ENCODE data around the gene NRG2. TPM values are rescaled to one million over a fixed set of nuclear protein-coding genes. Genes with fewer than 3 reads are reported as not detected.
A peak's percentile ranks its signal among the peaks of the same experiment; 100 is the strongest.

Gene NRG2
- total RNA-seq, 1 experiment from 2014 or later = 0.91 TPM

- no peak for TF ChIP-seq YY1 (IDR thresholded peaks at IDR 0.05; ENCODE audit: extremely low read depth, insufficient replicate concordance, low read depth, low read length)
- no peak for TF ChIP-seq ZBTB33 (IDR thresholded peaks at IDR 0.05; ENCODE audit: extremely low read depth, insufficient replicate concordance, low read length)
- TF ChIP-seq SP1 (IDR thresholded peaks at IDR 0.05; ENCODE audit: low read depth) = no peak
- TF ChIP-seq POLR2AphosphoS5 (IDR thresholded peaks at IDR 0.05; ENCODE audit: low read depth, low read length) = no peak
- no peak for TF ChIP-seq RAD21 (IDR thresholded peaks at IDR 0.05; ENCODE audit: low read depth)
- no peak for TF ChIP-seq CTCF (IDR thresholded peaks at IDR 0.05 in 2 of 3, conservative IDR thresholded peaks at IDR 0.05 in 1 of 3; ENCODE audit: borderline replicate concordance in 1 of 3, insufficient read depth in 1 of 3, low read depth in 2 of 3, low read length in 2 of 3)
These were observed 209.6 kb downstream of the NRG2 start (continued) for GRCh38 chr5:139833525-139833924.

- ChIA-PET RAD21 (ENCODE audit: low non-redundant PET in 1 of 2, low total read pairs in 2 of 2, uncharacterized antibody in 2 of 2, unreplicated experiment in 2 of 2) (no interaction called here), POLR2A (no interaction called here), CTCF (interaction anchor here (0.9 kb wide), 1 partner anchor 56 kb away, joined by 3 read pairs; no protein-coding TSS in a partner anchor)
- no peak for ATAC-seq
- no peaks in the 10 kb centered on the region for H4K20me1 ChIP-seq (ENCODE audit: insufficient read depth)
- no peaks in the 10 kb centered on the region for H3K79me2 ChIP-seq (ENCODE audit: insufficient read depth, low read length)
- BruUV-seq (replicated peaks) = no TSS peak
- H3K9me2 ChIP-seq (ENCODE audit: insufficient read depth) = no peaks in the 10 kb centered on the region
- H2AFZ ChIP-seq (ENCODE audit: low read depth, low read length, poor library complexity, severe bottlenecking) = no peak overlapping the region
- no peaks in the 10 kb centered on the region for H3K4me1 ChIP-seq (ENCODE audit: control insufficient read depth in 1 of 2, insufficient read depth in 2 of 2, low read length in 2 of 2)
- H3K9ac ChIP-seq (ENCODE audit: low read length) = no peak overlapping the region
- H3K9me3 ChIP-seq (ENCODE audit: control insufficient read depth in 1 of 2, insufficient read depth in 1 of 2, low read depth in 1 of 2, low read length in 2 of 2) = no peaks in the 10 kb centered on the region; a peak in 1 of 4 replicates
- no peaks in the 10 kb centered on the region for H3K36me3 ChIP-seq (ENCODE audit: control insufficient read depth in 1 of 2, insufficient read depth in 2 of 2, low read length in 2 of 2)
- no peak overlapping the region for H3K27ac ChIP-seq (ENCODE audit: low read depth, low read length)
- H3K4me3 ChIP-seq (replicated peaks in 1 of 2; ENCODE audit: low read depth in 1 of 2, low read length in 2 of 2) = no peak overlapping the region
- H3K4me2 ChIP-seq (ENCODE audit: low read length) = no peak overlapping the region
- no peak for DNase-seq (ENCODE audit: low read depth, low spot score)
- intact Hi-C loops (cut with micrococcal nuclease) = no loop called here
- no peak for TF ChIP-seq EGR1 (IDR thresholded peaks at IDR 0.05; ENCODE audit: low read depth)
- peak; percentile 91; the same call in 1 of the 2 replicates for TF ChIP-seq EZH2phosphoT487 (IDR thresholded peaks at IDR 0.05; ENCODE audit: borderline replicate concordance)
- peaks cover 49% of the 10 kb centered on the region for H3K27me3 ChIP-seq (ENCODE audit: insufficient read depth, low read length)
These were observed 211.5 kb downstream of the NRG2 start for GRCh38 chr5:139831624-139832023.
